Renal cortex interstitium (tissue), 15 donors: ENCODE data around the gene DOCK11. TPM values are rescaled to one million over a fixed set of nuclear protein-coding genes. Genes with fewer than 3 reads are reported as not detected.
A peak's percentile ranks its signal among the peaks of the same experiment; 100 is the strongest.
"Not testable (repeated sequence)": the region's sequence is repeated elsewhere in the genome, so short reads cannot be mapped to it uniquely, and the experiment has no call there.

Experiments
- DNase-seq, 11 donors: peaks; one replicate each; pipeline ENCODE4 v3.0.0-alpha.2; 2013; ENCODE audit warnings: low read depth in 9 of 11, low spot score in 4 of 11; ENCODE audit errors: extremely low read depth in 1 of 11
- long read RNA-seq, 16 experiments: transcript quantifications; one replicate each; lab custom pipeline, GENCODE V29; 2026
- polyA plus RNA-seq, 3 donors: library from polyadenylated mRNA; unstranded; fragments of 120-200 nt; gene quantifications; one replicate each; pipeline ENCODE4 v1.2.1, GENCODE V29; 2013; ENCODE audit not compliant: insufficient read length in 3 of 3

Gene DOCK11
- 10 to 100 TPM; 23.1 to 25.8 (median 23.2) TPM for polyA plus RNA-seq
- long read RNA-seq, donor 1 = 0 reads
- long read RNA-seq, donor 2 = 0 reads
- long read RNA-seq, donor 3 = 0 reads
- long read RNA-seq, donor 4 = 0 reads
- long read RNA-seq, donor 5 = 0 reads
- long read RNA-seq, donor 6 = 0 reads
- long read RNA-seq, donor 7 = 0 reads
- long read RNA-seq, donor 8, full-length matches to known transcripts = 1 of 1 reads
- long read RNA-seq, donor 8, partial matches to known transcripts = 0 of 1 reads
- long read RNA-seq, donor 8, other reads (novel, unspliced or antisense) = 0 of 1 reads
- long read RNA-seq, donor 9 = 0 reads
- long read RNA-seq, donor 10 = 0 reads
- long read RNA-seq, donor 11 = 0 reads
- long read RNA-seq, donor 12 = 0 reads
- long read RNA-seq, donor 13 = 0 reads
- long read RNA-seq, donor 14 = 0 reads
- long read RNA-seq, donor 15 = 0 reads
- long read RNA-seq, donor 16, partial matches to known transcripts = 8 of 8 reads
- long read RNA-seq, donor 16, other reads (novel, unspliced or antisense) = 0 of 8 reads

DNA sequence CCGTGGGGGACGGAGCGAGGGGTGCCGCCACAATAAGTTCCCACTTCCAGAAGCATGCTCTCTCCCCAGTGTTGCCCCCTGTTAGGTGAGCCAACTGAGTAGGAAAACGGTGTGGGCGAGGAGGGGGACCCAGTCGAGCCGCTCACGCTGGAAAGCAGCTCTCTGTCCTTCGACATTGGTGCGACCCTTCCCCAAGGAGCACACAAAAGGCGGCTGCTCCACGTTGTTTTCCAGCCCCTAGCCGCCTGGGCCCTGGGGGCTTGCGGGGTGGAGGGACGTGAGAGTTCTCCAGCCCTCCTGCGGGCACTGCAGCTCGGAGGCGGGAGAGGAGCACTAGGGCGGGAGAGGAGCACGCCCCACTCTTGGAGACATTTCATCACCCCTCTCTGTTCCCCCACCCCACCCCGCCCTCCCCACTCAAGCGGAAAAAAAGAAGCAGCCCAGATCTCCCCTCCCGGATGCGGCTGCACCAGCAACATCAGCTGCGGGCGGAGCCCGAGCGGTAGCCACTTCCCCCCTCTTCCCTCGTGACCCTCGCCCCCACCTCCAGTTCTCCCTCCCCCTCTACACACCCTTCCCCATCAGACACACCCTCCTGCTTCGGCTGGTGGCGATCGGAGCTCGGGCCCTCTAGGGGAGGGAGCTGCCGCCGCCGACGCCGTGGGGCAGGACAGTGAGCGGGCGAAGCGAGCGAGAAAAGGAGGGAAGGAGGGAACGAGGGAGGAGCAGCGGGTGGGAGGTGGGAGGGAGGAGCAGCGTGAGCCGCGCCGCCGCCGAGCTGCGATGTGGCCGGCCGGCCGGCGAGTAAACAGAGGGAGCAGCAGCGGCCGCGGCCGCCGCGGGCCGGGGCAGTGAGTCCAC lies at the start of gene DOCK11:
Gene DOCK11 (plus strand): TSS at position 755 of the 861 bp plus-strand sequence. CDS start 157 bp downstream, outside the sequence.
- DNase-seq = peak in 6 of 11 donors; percentile 42 to 68 (median 55)

DNA sequence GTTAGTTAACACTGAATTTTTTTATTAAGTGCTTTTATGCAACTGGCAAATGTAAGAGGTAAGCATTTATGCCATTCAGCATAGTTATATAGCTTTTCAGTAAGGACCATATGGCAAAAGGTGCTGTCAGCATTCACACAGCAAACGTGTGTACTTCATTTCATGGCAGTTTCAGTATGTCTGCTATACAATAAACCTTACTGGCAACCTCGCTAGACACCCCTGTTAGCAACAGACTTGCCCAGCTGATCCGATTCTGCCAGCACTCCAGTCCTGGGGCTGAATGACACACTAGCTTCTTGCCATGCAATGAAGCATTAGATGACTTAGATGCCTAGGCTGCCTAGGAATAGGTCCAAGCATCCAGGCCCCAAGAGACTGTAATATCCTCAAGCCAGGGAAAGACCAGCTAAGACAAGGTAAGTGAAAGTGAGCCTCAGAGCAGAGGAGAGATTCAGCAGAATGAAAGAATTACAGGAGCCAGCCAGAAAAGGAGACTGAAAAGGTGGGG lies 47.3 kb upstream of the DOCK11 start:
- no peak for DNase-seq

DNA sequence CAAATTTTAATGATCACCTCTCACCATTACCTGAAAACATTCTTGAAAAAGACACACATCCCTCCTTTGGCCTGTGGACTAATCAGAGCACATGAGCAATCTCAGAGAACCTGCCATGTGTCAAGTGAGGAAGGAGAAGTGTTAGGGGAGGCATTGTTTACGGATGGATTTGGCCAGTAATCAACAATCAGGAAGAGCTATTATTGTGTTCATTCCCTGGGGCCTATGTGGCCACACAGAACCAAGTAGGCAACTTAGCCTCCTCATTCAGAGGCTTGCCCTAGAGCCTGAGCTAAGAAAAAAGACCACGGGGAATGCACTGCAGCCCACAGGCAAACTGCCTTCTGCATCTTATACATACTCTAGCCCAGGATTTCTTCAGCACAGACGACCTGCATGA lies 40.6 kb upstream of the DOCK11 start:
- no peak for DNase-seq

DNA sequence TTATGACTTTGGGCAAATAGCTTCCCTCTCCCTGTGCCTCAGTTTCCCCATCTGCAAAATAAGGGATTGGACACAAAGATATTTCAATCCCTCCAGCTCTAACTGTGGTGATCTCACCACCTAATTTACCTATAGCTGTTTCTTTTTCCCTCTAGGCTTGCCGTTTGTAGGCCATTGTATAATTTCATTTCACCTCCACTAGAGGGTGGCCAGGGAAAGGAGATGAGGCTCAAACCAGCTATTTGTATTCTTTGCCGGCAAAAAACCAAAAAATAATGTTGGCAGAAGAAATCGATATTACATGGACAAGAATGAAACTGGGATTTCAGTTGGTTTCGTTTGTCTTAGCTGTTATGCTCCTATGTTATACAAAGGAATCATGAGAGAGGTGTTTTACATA lies 36.1 kb upstream of the DOCK11 start:
- DNase-seq = peak in 7 of 11 donors; percentile 0 to 31 (median 4)

DNA sequence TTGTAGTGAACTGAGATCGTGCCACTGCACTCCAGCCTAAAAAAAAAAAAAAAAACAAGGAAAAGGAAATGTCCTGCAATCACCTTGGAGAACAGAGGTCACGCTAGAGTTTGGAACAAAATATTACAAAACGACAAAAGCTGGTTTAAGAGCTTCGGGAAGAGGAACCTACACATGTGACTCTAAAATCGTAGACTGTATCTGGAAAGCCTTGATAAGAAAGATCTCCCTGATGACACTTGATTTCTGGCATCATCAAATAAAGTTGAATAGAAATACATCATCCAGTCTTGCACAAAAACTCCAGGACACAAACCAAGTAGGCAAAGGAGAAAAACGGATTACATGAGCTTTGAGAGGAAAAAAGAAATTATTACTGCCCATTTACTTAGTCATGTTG lies 31.1 kb upstream of the DOCK11 start:
- DNase-seq = no peak

DNA sequence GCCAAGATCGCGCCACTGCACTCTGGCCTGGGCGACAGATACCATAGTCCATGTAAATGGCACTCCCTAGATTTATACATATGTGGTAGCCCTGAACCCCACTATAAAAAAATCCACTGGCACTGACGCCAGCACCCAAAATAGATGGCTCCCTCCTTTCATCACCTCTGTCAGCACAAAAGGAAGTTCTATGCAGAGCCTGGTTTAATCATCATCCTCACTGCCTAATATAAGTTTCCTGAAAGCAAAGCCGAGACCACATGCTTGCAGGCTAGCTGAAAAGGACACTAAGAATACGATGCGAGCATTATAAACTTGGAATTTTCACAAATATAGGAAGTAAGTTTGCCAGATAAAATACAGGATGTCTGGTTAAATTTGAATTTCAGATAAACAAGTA lies 27.5 kb upstream of the DOCK11 start:
- DNase-seq = no peak

DNA sequence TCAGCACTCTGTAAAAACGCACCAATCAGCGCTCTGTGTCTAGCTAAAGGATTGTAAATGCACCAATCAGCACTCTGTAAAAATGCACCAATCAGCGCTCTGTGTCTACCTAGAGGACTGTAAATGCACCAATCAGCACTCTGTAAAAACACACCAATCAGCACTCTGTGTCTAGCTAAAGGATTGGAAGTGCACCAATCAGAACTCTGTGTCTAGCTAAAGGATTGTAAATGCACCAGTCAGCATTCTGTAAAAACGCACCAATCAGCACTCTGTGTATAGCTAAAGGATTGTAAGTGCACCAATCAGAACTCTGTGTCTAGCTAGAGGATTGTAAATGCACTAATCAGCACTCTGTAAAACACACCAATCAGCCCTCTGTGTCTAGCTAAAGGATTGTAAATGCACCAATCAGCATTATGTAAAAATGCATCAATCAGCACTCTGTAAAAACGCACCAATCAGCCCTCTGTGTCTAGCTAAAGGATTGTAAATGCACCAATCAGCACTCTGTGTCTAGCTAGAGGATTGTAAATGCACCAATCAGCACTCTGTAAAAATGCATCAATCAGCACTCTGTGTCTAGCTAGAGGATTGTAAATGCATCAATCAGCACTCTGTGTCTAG lies 24.8 kb upstream of the DOCK11 start:
- DNase-seq = not testable (repeated sequence)

DNA sequence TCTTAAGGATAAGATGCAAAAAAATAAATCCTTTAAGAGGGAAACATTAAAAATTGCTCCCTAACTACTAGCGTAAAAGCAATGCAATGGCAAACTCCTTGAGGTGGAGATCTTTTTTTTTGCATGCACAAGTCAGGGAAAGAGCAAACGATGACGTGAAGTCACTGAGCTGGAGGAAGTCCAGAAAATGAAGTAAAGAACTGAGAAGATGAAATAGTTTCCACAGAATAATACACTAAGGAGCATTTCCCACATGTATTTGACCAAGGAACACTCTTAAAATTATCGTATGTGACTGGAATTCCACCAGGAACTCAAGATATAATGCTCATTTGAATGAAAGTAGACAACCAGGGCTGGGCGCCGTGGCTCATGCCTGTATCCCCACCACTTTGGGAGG lies 21.0 kb upstream of the DOCK11 start:
- DNase-seq = no peak

DNA sequence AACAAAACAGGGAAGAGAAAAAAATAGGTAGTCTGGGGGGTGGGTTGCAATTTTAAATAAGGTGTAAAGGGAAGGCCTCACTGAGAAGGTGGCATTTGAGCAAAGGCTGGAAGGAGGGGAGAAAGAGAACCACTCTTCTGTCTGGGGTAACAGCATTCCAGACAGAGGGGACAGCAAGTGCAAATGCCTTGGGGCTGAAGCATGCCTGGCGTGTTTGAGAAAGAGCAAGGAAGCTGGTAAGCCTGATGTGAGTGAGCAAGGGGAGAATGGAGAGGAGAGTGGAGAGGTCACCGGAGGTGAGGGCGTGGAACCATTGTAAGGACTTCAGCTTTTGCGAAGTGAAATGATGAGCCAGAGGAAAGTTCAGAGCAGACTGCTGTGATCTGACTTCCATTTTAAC lies 19.7 kb upstream of the DOCK11 start:
- no peak for DNase-seq

DNA sequence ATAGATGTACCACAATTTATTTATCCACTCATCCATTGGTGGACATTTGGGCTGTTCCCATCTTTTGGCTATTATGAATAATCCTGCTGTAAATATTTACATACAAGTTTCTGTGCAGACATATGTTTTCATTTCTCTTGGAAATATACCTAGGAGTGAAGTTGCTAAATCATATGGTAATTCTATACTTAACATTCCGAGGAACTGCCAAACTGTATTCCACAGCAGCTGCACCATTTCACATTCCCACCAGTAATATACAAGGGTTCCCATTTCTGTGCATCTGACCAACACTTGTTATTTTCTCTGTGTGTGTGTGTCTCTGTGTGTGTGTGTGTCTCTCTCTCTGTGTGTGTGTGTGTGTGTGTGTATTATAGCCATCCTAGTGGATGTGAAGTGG lies 15.4 kb upstream of the DOCK11 start:
- DNase-seq = no peak

DNA sequence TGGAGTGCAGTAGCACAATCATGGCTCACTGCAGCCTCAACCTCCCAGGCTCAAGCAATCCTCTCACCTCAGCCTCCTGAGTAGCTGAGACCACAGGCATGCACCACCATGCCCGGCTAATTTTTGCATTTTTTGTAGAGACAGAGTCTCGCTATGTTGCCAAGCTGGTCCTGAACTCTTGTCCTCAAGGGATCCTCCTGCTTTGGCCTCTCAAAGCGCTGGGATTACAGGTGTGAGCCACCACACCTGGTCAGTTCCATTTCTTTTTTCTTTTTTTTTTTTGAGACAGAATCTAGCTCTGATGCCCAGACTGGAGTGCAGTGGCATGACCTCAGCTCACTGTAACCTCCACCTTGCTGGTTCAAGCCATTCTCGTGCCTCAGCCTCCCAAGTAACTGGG lies 13.2 kb upstream of the DOCK11 start:
- not testable (repeated sequence) for DNase-seq

DNA sequence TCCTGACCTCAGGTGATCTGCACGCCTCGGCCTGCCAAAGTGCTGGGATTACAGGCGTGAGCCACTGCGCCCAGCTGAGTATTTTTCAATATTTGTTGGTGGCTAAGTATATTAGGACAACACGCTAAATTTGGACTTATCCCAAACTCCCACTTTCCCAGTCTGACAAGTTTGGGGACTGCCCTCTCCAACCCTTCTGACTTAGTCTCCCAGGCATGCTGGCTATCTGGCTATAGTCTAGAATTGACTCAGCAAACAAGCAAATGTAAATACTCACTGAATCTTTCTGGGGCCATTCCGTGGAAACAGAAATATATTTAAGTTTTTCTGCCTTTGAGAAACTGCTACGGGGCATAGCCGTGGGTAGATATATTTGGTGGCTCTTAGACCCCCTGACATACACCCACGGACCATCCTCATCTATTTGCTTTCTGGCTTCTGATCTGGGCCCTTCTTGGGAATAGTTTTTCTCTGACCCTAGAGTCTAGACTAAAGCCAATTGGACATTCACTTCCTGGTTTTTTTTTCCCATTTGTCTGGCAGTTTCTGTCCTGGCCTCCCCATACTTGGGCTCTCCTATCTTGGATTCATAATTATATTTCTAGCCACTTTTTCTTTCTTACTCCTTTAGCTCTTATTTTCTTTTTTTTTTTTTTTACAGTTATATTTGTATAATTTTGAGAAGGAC lies 11.3 kb upstream of the DOCK11 start:
- no peak for DNase-seq

DNA sequence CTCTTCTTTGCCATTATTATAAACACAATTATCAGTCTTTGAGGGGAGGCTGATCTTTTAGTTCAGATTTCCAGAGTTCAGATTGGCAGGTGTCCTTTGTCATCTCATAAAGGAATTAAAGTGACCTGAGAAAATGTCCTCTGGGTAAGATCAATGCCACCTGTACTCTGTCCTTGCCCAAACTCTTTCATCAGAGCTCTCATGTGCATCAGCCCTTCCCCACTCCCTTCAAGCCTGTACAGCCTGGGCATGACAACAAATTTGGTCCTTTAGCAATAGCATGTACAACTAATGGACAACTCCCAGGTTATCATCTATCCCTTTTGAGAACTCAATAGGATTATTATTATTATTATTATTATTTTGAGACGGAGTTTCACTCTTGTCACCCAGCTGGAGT lies 8.9 kb upstream of the DOCK11 start:
- not testable (repeated sequence) for DNase-seq

DNA sequence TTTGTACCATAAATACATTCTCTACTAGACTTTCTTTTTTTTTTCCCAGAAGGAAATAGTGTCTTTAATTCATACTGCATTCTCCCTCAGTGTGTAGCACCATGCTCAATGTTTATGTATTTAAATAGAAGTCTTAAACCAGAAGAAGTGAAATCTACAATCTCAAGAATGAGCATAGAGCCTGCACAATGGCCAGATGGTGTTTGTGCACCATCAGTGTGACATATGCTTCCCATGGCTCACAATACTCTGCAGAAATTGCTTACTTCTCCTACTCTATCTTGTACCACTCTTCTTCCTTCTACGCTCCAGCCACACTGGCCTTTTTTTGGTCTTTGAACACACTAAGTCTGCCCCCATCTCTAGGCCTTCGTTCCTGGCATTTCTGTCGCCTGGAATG lies 2.6 kb upstream of the DOCK11 start:
- no peak for DNase-seq

DNA sequence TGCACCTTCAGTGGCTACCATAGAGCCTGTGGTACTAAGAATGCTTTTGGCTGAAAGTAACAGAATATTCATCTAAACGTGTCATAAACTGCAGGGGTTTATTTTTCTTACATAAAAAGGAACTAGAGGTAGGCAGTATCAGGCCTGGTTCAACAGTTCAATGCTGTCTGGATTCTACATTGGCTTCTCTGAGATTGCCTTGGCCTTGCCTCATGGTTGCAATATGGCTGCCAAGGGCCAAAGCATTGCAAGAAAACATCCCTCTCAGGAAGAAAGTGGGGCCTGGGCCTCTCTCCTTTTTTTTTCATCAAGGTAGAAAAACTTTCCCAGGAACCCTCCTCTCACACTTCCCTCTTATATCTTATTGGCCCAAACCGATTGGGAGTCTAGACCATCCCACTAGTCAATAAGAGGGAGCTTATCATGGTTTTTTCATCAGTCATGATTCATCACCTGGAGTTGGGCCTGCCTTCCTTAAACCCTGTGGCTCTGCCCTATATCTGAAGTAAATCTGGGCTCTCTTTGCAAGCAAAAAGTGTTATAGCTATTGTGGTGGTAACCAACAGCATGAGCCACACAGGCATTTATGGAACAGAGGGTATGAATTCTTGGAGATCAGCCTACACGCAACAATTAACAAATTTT lies 1.8 kb upstream of the DOCK11 start:
- no peak for DNase-seq

DNA sequence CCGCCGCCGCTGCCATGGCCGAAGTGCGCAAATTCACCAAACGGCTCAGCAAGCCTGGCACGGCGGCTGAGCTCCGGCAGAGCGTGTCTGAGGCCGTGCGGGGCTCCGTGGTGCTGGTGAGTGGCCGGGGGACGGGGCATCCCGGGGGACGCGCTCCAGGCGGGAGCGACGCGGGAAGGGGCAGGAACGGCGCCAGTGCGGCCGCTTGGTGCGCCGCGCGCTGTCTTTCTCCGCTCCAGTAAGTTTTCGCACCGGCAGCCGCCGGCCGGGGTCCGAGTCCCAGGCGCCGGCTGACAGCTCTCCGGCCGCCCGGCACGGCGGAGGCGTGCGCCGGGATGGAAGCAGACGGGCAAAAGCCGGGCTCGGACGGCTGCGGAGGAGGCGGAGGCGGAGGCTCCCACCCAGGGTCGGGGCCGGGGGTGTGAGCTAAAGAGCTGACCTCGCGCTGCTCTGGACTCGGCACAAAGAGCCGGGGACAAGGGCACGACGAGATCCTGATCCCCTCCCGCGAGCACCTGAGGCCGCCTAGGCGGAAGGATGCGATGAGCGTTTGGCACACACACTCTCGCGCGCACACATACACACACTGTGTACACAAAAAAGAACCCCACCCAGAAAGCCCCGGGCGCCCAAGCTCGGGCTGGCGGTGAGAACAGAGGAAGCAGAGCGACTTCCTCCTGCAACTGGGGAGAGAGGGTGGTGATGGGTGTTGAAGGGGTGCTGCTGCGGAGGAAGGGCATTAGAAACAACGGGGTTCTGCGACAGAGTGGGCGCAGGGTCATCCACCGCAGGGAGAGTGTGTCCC lies 545 bp downstream of the DOCK11 start:
- DNase-seq = no peak

DNA sequence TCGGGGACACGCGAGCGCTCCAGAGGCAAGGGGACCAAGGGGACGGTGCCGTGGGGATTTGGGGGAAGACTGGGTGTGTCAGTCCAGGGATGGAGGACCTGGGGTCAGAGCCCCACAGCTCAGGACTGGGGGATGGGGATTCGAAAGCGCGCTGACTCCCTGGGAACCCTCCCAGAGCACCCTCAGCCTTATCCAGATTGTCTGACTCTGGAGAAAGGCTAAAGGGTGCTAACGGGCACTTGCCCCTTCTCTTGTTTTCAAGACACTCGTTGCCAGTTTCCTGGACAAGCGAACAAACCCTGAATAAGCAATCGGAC lies 1.1 kb downstream of the DOCK11 start:
- DNase-seq = no peak
